NT2/D1 (cell line): ENCODE measurements around the gene ACO2.

Source experiments
- DNase-seq: peaks from one replicate; pipeline ENCODE4 v3.0.0-alpha.2; 2011; ENCODE audit warnings: low read depth, low spot score
- H3K27me3 ChIP-seq: 2 replicates; pipeline ENCODE4 v1.6.0; 2011; ENCODE audit warnings: mild to moderate bottlenecking; ENCODE audit not compliant: insufficient read length, insufficient read depth
- H3K36me3 ChIP-seq: 2 replicates; pipeline ENCODE4 v1.6.1; 2011; ENCODE audit warnings: mild to moderate bottlenecking, low read length, mixed read lengths; ENCODE audit not compliant: insufficient read depth, insufficient read length
- H3K4me1 ChIP-seq: 2 replicates; pipeline ENCODE4 v1.5.1; 2011; ENCODE audit not compliant: insufficient read depth, insufficient read length
- H3K4me3 ChIP-seq: 2 replicates; pipeline ENCODE4 v1.5.1; 2011; ENCODE audit warnings: low read depth; ENCODE audit not compliant: insufficient read length
- H3K9ac ChIP-seq: 2 replicates; pipeline ENCODE4 v1.6.0; 2011; ENCODE audit warnings: low read depth; ENCODE audit not compliant: insufficient read length
- H3K9me3 ChIP-seq: 2 replicates; pipeline ENCODE4 v1.5.1; 2011; ENCODE audit warnings: mild to moderate bottlenecking, low read length; ENCODE audit not compliant: insufficient read depth
- SUZ12 ChIP-seq: IDR thresholded peaks from 2 replicates; pipeline ENCODE4 v1.6.1; 2011; ENCODE audit not compliant: insufficient read length, insufficient read depth; ENCODE audit errors: extremely low read depth
- YY1 ChIP-seq: IDR thresholded peaks from 2 replicates; pipeline ENCODE4 v1.6.1; 2011; ENCODE audit not compliant: insufficient read length, insufficient read depth
- ZNF274 ChIP-seq: IDR thresholded peaks from 2 replicates; pipeline ENCODE4 v1.6.1; 2011; ENCODE audit warnings: mild to moderate bottlenecking, low read depth, low read length

The ACO2 gene

DNA sequence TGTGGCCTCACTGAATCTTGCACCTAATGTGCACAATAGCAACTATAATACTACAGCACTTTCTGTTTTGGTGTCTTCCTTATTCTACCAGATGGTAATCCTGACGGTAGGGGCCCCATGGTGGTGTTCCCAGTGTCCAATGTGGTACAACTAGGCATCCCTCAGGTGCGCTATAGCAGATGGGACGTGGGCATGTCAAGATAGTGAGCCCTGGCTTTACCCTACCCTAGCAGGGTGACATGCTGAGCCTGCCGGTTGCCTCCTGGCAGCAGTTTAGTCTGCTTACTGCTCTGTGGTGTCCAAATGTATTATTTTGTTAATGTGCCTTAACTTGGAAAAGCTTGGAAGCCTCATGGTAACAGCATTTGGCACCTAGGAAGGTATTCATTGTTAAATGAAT, 19.2 kb downstream of the ACO2 start:
- peaks cover 3% of the 10 kb centered on the region for H3K36me3 ChIP-seq
- peaks cover 3% of the 10 kb centered on the region for H3K4me1 ChIP-seq
- no peak for DNase-seq
- H3K9ac ChIP-seq: no peak overlapping the region
- H3K27me3 ChIP-seq: no peaks in the 10 kb centered on the region
- H3K4me3 ChIP-seq: no peak overlapping the region
- TF ChIP-seq YY1: no peak
- no peak for TF ChIP-seq ZNF274
- no peak for TF ChIP-seq SUZ12
- no peaks in the 10 kb centered on the region for H3K9me3 ChIP-seq

DNA sequence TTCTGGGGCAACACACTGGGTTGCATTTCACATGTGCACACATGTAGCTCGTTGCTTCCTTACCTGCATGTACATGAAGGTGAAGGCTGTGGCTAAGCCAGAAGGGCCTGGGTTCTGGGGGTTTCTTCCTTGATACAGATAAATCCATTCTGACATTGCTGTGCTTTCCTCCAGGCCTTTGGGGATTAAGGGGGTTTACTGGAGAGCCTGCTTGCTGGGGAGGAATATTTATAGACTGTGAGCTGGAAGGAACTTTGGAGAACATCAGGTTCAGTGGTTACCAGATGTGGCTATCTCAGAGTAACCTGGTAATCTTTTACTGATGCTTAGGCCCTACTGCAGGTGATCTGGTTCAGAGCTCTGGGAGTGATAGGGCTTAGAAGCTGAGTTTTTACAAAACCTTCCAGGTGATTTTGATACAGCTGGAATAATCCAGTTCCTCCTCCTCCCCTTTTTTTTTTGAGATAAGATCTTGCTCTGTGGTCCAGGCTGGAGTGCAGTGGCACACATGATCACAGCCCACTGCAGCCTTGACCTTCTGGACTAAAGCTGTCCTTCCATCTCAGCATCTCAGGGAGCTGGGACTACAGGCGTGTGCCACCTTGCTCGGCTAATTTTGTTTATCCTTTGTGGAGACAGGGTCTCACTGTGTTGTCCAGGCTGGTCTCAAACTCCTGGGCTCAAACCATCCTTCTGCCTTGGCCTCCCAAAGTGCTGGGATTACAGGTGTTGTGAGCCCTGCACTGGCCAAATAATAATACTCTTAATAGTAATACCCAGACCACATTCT, 19.9 kb downstream of the ACO2 start:
- Histone ChIP-seq H3K9me3 (no peaks in the 10 kb centered on the region), H3K27me3 (no peaks in the 10 kb centered on the region), H3K4me1 (peaks cover 3% of the 10 kb centered on the region), H3K36me3 (peaks cover 3% of the 10 kb centered on the region), H3K4me3 (no peak overlapping the region), H3K9ac (no peak overlapping the region)
- no peak for TF ChIP-seq SUZ12
- TF ChIP-seq YY1: no peak
- TF ChIP-seq ZNF274: no peak
- no peak for DNase-seq

- Histone ChIP-seq H3K27me3 (no peaks in the 10 kb centered on the region), H3K9ac (no peak overlapping the region), H3K4me3 (no peak overlapping the region), H3K4me1 (peaks cover 3% of the 10 kb centered on the region), H3K9me3 (no peaks in the 10 kb centered on the region), H3K36me3 (peaks cover 6% of the 10 kb centered on the region)
- TF ChIP-seq ZNF274: no peak
- no peak for TF ChIP-seq YY1
- TF ChIP-seq SUZ12: no peak
- DNase-seq: no peak
These were observed 22.6 kb downstream of the ACO2 start for GRCh38 chr22:41491374-41492100.

DNA sequence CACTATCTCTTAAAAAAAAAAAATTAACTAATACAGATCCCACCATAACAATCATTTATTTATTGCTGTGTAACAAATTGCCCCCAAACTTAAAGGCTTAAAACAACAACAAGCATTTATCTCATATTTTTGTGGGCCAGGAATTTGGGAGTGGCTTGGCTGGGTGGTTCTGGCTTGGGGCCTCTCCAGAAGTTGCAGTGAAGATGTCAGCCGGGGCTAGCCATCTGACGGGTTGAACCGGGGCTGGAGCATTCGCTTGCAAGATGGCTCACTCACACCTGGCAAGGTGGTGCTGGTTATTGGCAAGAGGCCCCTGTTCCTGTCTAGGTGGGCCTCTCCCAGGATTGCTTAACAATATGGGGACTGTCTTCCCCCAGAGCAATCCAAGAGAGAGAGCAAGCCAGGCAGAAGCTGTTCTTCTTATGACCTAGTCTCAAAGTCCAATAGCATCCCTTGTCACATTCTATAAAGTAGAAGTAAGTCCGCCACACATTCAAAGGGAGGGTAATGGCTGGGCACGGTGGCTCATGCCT, 29.5 kb downstream of the ACO2 start:
- Histone ChIP-seq H3K4me1 (no peaks in the 10 kb centered on the region), H3K36me3 (peaks cover 35% of the 10 kb centered on the region), H3K27me3 (no peaks in the 10 kb centered on the region), H3K9me3 (no peaks in the 10 kb centered on the region), H3K4me3 (no peak overlapping the region), H3K9ac (no peak overlapping the region)
- no peak for TF ChIP-seq ZNF274
- no peak for TF ChIP-seq SUZ12
- no peak for TF ChIP-seq YY1
- no peak for DNase-seq

GRCh38 chr22:41499624-41500280, 30.8 kb downstream of the ACO2 start:
- DNase-seq: no peak
- Histone ChIP-seq H3K9me3 (no peaks in the 10 kb centered on the region), H3K36me3 (peaks cover 39% of the 10 kb centered on the region), H3K4me1 (no peaks in the 10 kb centered on the region), H3K9ac (no peak overlapping the region), H3K4me3 (no peak overlapping the region), H3K27me3 (no peaks in the 10 kb centered on the region)
- TF ChIP-seq ZNF274: no peak
- no peak for TF ChIP-seq YY1
- TF ChIP-seq SUZ12: no peak

DNA sequence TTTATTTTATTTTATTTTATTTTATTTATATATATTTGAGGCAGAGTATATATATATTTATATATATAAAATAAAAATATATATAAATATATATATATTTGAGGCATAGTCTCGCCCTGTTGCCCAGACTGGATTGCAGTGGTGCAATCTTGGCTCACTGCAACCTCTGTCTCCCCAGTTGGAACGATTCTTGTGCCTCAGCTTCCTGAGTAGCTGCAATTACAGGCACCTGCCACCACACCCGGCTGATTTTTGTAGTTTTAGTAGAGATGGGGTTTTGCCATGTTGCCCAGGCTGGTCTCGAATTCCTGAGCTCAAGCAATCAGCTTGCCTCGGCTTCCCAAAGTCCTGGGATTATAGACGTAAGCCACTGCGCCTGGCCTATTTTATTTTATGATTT, 31.4 kb downstream of the ACO2 start:
- H3K27me3 ChIP-seq: no peaks in the 10 kb centered on the region
- no peaks in the 10 kb centered on the region for H3K4me1 ChIP-seq
- TF ChIP-seq YY1: no peak
- no peak for TF ChIP-seq SUZ12
- no peak for TF ChIP-seq ZNF274
- DNase-seq: no peak
- no peaks in the 10 kb centered on the region for H3K9me3 ChIP-seq
- H3K36me3 ChIP-seq: peaks cover 39% of the 10 kb centered on the region
- H3K9ac ChIP-seq: no peak overlapping the region
- no peak overlapping the region for H3K4me3 ChIP-seq

DNA sequence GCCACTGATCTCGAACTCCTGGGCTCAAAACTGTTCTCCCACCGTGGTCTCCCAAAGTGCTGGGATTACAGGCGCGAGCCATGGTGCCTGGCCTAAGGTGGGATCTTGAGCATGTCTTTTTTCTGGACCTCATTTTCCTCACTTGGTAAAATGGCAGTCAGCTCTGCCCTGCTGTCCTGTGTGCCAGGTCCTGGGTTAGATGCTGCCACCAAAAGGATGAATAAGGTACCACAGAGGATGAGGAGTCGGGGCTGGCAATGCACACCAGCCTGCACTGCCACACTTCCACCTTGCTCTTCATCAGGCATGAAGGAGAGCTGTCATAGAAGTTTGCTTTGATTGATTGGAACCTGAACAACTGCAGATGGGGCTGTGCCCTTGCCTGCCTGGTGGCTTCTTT, 32.3 kb downstream of the ACO2 start:
- TF ChIP-seq SUZ12: no peak
- TF ChIP-seq YY1: no peak
- no peak for TF ChIP-seq ZNF274

More for the DNA sequence above, 32.3 kb downstream of the ACO2 start:
- Histone ChIP-seq H3K4me3 (no peak overlapping the region), H3K9ac (no peak overlapping the region), H3K36me3 (peaks cover 39% of the 10 kb centered on the region), H3K9me3 (no peaks in the 10 kb centered on the region), H3K27me3 (no peaks in the 10 kb centered on the region), H3K4me1 (no peaks in the 10 kb centered on the region)
- DNase-seq: no peak
